CD4-positive, alpha-beta T cell treated with Interleukin-6 at 100 ng/mL for 8 hours (primary cell): Measurements from ENCODE around the gene MRTO4.
"Not testable (repeated sequence)": the region's sequence is repeated elsewhere in the genome, so short reads cannot be mapped to it uniquely, and the experiment has no call there.

Experiments
- DNase-seq: peaks from one replicate; pipeline ENCODE4 v3.0.0-alpha.2; 2020; ENCODE audit warnings: mixed read lengths, low spot score

MRTO4 gene

GRCh38 chr1:19251305-19252196, at the start of gene MRTO4, which contains the start of gene EMC1:
TSS of gene MRTO4 (plus strand) at chr1:19251805. CDS start at chr1:19251836, 31 bp downstream.
TSS of gene EMC1 (minus strand) at chr1:19251524. CDS start at chr1:19251509, 15 bp downstream.
- peak; percentile 80 for DNase-seq

DNA sequence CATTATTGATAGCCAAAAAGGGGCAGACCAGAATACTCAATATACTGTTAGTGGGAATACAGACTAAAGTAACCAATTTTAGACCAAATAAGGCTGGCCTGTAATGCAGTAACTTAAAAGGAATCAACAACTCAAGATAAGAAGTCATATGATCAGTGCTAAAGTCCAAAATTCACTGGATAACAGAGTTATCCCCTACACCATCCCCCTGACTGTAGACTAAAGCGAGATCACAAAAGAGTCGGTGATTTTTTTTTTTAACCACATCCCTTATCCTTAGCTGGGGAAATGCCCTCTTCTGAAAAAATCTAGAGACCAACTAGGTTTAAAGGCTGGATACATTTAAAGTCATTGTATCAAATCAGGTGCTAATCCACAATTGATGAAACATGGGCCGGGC, 49.2 kb upstream of the MRTO4 start:
- no peak for DNase-seq

- DNase-seq = no peak
These were observed 48.2 kb upstream of the MRTO4 start for GRCh38 chr1:19203440-19203839.

GRCh38 chr1:19204446-19205266, 46.9 kb upstream of the MRTO4 start:
- no peak for DNase-seq

DNA sequence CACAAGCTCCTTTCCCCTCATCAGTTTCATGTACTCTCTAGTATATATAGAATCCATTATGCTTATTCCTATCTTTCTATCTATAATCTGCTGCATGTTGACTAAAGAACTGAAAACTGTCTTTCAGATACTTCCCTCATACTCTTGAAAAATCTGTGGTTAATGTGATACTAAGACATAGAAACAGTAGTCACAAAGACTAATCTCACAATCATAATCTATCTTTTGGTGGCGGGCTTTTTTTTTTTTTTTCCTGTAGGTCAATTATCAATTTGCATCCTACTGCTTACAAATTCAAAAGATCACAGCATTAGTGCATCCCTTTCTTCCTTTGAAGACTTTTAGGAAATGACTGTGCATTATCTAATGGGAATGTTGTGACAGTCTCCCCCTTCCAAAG, 46.2 kb upstream of the MRTO4 start:
- DNase-seq = no peak

GRCh38 chr1:19205845-19206244, 45.8 kb upstream of the MRTO4 start:
- no peak for DNase-seq

GRCh38 chr1:19206947-19207346, 44.7 kb upstream of the MRTO4 start:
- no peak for DNase-seq

DNA sequence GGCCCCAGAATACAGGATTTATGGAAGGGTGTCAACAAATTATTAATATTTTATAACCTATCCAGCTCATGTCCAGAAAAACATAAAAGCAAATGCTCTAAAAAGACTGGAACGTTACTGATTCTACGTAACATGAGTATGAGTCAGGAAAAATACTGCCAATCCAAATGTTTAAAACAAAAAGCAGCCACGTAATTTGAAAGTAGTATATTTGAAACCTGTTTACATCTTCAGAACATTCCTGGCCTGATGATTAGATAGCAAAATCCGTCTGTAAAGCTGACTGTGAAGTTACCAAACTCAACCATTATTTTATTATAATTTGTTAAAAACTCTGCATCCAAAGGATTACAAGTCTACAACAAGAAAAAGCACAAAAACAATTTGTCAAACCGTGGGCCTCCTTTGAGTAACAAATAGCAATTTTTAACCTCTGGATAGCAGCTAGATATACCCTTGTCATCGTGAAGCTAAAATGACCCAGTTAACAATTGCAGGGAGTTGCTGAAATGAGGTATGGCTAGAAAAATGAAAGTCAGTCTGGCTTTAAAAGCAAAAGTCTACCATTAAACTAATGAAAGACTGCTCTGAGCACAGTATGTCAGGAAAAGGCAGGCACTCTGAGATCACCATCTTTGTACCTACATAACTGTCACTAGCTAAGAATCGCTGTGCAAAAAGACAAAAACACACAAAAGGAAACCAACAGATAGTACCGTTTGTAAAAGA, 42.7 kb upstream of the MRTO4 start:
- DNase-seq = no peak

DNA sequence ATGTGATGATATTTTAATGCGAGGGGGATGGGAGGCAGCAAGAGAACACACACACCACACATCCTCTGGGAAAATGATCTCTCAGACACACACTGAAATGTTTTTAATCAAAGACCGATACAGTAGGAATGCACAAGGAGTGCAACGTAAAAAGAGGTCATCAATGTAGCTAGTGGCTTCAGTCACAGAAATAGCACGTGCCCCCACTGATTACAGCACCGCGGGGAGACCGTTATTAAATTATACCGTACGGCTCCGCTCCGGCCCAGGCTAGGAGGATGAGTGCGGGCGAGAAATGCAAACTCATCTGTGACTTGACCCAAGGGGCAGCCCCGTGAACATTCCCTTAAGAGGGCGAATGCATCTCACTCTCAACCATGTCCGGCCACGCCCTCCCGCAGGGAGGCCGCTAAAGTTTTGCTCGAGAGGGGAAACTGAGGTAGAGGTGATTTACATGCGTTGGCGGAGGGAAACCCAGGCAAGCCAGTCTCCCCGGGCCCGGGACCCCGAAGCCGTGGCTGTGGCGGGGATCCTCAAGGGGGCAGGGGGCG, 42.1 kb upstream of the MRTO4 start:
- DNase-seq = peak; percentile 12

GRCh38 chr1:19209990-19210771, 41.4 kb upstream of the MRTO4 start, which contains the start of gene UBR4:
TSS of gene UBR4 (minus strand) at chr1:19210266. CDS start at chr1:19210248, 18 bp downstream.
- DNase-seq = peak; percentile 93

DNA sequence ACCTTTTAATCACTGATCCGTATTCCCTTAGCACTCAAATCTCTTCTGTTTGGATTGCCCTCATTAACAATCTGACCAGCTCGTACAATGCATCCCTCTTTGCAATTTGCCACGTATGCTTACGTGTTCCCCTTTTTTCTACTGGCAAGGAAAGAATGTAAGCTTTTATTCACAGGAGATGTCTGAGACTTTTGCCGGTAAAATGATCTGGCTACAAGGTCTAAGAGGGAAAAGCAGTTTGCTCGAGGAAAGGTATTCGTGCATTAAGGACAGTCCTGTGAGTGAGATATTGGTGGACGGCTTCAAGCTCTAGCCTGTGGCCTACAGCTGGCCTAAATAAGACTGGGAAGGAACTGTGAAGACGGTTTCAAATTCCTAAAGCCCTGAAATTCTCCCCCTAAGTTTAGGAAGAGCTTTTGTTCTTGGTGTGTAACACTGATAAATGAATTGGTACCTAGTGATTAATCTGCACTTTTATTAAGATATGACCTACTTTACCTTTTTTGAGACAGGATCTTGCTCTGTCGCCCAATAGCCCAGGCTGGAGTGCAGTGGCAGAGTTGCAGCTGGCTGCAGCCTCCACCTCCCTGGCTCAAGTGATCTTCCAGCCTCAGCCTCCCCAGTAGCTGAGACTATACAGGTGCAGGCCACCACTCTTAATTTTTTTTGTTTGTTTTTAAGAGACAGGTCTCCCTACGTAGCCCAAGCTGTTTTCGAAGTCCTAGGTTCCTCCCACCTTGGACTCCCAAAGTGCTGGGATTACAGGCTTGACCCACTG, 40.6 kb upstream of the MRTO4 start:
- DNase-seq = no peak

GRCh38 chr1:19212167-19212566, 39.4 kb upstream of the MRTO4 start:
- no peak for DNase-seq

- DNase-seq = no peak
These were observed 38.0 kb upstream of the MRTO4 start for GRCh38 chr1:19213580-19213979.

DNA sequence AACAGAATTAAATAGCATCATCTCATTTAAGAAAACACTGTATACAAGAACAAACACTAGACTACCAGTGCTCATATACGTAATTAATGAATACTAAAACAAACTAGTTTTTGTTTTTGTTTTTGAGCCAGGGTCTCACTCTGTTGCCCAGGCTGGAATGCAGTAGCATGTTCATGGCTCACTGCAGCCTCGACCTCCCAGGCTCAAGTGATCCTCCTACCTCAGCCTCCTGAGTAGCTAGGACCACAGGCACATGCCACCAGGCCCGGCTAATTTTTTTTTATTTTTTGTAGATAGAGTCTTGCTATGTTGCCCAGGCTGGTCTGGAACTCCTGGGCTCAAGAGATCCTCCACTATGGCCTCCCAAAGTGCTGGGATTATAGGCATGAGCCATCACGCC, 35.0 kb upstream of the MRTO4 start:
- not testable (repeated sequence) for DNase-seq

DNA sequence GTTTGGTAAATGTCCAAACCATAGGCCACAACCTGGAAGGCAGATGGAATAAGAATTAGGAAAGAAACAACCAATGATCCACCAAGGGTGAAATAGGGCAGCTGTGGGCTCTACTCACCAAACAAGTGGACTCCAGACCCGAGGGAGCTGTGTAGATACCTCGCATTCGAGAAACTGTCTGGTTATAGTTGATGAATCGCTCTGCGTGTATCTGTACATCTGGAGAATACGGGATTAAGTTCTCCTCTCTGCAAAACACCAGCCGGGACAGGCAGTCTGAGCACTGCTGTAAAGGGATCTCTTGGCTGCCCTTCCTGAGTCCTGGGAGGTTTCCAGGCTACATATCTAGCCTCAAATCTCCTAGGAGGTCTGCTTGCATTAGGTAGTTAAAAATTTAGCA, 32.2 kb upstream of the MRTO4 start:
- no peak for DNase-seq

- DNase-seq = no peak
These were observed 31.3 kb upstream of the MRTO4 start for GRCh38 chr1:19220080-19220846.

GRCh38 chr1:19220991-19221390, 30.6 kb upstream of the MRTO4 start:
- no peak for DNase-seq

GRCh38 chr1:19222573-19222972, 29.0 kb upstream of the MRTO4 start:
- DNase-seq = no peak
